ENCODE data around the gene BMP8B.

Gene BMP8B

GRCh38 chr1:39755965-39756659 is 32.6 kb downstream of the BMP8B start:
- no peak for DNase-seq

DNA sequence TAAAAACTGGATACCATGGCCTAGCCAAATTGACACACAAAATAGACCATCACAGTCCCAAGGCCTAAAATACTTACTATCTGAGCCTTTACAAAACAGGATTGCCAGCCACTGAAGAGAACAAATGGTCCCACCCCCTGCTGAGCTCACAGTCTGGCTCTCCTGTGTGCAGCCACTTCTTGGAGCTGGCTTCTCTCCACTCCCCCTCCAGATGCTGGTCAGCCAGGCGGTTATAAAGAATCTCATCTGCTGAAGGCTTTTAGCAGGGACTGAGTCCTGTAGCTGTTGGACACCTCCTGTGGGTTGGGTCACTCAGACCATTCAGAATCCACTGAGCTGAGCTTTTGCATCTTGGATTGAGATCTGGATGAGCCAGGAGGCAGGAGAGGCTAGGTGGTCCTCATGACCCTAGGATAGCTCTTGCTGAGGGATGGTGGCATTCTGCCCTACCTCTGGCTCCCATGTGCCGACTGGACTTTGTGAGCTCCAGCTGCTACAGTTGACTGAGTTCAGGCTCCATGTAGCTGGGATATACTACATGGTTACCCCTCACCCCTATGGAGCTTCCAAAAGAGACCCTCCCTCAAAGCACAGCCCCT is 33.7 kb downstream of the BMP8B start:
- no peak for DNase-seq

DNA sequence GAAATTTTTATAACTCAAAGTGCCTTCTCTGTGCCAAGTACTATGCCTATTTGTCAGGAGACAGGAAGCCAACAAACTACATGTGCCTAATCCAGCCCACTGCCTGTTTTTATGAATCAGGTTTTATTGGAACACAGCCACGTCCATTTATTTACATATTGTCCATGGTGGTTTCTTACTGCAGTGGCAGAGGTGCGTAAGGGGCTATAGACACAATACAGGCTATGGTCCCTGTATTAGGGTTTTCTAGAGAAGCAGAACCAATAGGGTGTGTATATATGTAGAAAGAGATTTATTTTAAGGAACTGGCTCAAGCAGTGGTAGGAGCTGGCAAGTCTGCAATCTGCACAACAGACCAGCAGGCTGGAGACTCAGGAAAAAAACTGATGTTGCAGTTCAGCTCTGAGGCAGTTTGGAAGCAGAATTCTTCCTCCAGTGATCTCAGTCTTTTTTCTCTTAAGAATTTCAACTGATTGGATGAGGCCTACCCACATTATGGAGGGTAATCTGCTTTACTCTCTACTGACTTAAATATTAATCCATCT is 34.6 kb downstream of the BMP8B start:
- no peak for DNase-seq

DNA sequence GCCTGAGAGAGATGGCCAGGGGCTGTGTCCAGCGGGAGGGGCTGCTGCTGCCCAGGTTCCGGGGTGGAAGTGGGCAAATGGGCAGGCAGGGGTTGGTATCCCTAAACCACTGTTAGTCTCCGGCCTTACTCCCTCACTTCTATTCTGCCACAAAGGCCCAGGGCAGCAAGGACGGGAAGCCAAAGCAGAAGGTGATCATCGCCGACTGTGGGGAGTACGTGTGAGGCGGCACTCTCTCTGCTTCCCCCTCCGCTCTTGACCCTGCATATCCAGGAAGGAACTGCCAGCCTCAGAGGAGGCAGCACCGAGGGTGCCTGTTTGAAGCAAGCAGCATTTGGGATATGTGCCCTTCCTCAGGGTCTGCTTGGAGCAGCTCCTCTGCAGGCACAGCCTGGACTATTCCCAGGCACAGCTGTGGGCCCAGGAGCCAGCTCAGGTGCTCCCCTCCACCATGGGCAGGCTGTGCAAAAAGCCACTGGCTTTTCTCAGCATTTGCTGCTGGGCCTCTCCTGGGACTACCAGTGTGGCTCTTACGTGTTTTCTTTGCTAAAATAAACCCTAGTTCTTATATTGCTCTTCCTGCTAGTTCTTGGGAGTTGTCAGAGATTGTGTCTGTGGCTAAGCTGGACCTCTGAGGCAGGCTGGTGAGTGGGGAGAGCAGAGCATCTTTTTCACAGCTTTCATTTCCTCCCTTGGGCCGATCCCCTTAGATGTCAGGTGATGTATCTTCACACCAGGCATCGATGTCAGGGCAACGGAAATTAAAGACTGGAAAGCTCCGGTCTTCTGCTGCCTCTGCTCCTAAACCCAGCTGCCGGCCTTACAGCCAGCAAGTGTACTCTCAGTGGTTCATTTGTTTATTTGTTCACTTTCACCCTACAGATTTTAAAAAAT is 35.3 kb downstream of the BMP8B start:
- no peak for DNase-seq

GRCh38 chr1:39752703-39753102 is 36.0 kb downstream of the BMP8B start:
- no peak for DNase-seq

DNA sequence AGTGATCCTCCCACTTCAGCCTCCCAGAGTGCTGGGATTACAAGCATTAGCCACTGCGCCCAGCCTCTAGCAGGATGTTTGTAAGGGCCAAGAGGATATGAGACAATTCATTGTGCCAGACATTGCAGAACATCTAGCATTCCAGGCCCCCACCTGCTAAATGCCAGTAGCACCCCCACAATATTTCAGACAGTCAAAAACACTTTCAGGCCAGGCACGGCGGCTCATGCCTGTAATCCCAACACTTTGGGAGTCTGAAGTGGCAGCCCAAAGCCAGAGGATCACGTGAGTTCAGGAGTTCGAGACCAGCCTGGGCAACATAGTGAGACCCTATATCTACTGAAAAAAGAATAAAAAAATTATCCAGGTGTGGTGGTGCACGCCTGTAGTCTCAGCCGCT is 37.1 kb downstream of the BMP8B start:
- no peak for DNase-seq

DNA sequence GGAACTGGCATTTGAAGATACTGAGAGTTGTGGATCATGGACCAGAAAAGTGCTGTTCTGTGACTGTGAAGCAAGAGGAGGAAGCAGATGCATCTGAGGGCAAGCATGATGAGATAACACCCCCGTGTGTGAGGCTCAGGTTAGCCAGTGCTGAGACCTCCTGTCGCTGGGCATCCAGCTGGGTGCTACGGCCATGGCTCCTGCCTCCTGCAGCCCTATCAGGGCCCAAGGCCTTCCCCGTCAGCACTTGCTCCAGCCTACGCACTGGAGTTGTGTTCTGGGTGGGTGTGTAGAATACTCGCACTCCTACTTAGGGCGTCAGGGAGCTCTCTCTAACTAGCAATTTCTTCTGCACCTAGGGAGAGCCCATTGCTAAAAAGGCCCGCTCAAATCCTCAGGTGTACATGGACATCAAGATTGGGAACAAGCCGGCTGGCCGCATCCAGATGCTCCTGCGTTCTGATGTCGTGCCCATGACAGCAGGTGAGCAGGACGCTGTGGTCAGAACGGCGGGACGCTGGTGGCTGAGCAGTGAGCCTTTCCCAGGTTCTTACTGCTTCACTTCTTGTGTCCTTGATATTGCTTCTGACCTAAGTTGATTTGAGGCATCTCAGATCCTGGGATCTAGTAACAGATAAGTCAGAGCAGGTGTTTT is 43.5 kb downstream of the BMP8B start:
- DNase-seq = no peak

- peak; percentile 97 for DNase-seq
Measured at GRCh38 chr1:39738622-39739366, 49.9 kb downstream of the BMP8B start, which contains the start of gene PPIE. Gene PPIE (plus strand): TSS chr1:39738882. CDS start chr1:39738901, 19 bp downstream.

DNA sequence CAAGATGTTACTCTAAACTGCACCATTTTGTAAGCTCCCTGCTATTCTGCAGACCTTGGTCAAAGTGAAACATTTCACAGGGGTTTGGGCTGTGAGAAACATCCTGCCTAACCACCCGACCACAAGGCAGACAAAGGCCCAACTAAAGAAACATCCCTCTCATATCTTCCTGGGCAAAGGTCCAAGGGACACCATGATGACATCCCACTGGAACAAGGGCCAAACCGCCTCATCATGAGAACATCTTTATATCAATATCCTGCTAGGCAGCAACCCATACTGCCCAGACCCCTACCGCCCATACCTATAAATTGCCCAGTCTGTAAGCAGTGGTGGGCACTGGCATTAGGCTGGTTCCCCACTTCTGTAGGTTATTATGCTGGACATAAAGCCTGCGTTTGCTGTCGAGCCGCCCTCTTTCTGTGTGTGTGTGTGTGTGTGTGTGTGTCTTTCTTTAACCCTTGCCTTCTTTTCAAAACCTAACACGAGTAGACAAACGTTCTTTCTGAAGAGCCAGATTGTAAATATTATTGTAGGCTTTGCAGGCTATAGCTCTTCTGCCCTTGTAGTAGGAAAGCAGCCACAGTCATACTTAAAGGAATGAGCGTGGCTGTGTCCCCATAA is 51.0 kb downstream of the BMP8B start:
- peak; percentile 48 for DNase-seq

DNA sequence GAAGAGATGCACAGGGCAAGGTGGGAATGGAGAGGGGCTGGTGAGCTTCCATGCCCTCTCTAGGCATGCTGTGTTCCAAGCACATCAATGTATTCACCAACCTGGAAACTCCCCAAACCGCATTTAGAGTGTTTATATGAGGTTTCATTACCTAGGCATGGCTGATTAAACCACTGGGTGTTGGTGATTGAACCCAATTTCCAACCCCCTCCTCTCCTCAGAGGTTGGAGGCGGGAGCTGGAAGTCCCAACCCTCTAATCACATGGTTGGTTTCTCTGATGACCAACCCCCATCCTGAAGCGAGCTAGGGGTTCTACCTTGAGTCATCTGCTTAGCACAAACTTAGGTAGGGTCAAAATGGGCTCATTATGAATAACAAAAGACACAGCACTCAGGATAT is 52.9 kb downstream of the BMP8B start:
- no peak for DNase-seq

- no peak for DNase-seq
Measured at GRCh38 chr1:39733161-39733560, 55.5 kb downstream of the BMP8B start.

GRCh38 chr1:39732730-39733129 is 55.9 kb downstream of the BMP8B start:
- no peak for DNase-seq

DNA sequence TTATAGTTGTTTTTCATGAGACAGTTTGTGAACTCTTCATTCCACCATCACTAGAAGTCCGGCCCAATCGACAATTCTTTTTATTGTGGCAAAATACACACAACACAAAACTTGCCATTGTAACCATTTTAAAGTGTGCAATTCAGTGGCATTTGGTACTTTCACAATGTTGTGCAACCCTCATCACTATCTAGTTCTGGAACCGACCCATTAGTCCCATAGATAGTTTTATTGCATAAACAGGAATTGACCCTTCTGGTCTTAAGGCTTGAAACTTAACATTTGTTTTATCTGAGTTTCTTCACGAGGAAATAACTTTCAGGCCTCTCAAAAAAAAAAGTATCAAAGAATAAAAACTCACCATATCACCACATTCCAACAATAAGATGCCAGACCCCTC is 58.8 kb downstream of the BMP8B start:
- DNase-seq = no peak

DNA sequence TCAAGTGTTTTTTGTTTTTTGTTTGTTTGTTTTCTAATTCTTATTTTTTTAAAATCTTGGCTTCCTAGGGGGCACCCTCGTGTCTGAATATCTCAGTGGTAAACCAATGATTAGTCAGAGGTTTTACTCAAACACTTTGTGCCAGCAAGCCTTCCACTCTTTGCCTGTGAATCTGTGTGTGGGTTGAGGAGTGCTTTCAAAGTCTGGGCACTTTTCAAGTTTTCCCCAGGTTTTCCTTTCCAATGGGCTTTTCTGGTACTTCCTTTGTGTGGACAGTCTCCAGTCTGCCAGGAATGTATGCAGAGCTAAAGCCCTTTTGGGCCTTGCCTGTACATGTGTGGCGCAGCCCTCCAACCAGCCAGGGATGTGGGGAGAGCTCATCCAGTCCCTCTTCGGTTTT is 59.6 kb downstream of the BMP8B start:
- DNase-seq = no peak

- DNase-seq = no peak
Measured at GRCh38 chr1:39727932-39728317, 60.7 kb downstream of the BMP8B start.

- DNase-seq = peak; percentile 56
Measured at GRCh38 chr1:39727221-39727931, 61.3 kb downstream of the BMP8B start.

DNA sequence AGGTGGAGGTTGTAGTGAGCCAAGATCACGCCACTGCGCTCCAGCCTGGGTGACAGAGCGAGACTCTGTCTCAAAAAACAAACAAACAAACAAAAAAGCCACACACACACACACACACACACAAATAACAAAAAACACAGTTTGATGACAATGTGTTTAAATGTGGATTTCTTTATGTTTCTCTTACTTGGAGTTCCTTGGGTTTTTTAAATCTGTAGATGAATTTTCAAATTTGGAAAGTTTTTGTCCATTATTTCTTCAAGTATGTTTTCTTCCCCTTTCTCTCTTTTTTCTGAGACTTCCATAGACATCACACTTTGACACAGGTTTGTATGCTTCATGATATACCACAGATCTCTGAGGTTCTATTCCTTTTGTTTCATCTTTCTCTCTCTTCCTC is 62.1 kb downstream of the BMP8B start:
- no peak for DNase-seq

GRCh38 chr1:39722495-39722894 is 66.2 kb downstream of the BMP8B start:
- no peak for DNase-seq

DNA sequence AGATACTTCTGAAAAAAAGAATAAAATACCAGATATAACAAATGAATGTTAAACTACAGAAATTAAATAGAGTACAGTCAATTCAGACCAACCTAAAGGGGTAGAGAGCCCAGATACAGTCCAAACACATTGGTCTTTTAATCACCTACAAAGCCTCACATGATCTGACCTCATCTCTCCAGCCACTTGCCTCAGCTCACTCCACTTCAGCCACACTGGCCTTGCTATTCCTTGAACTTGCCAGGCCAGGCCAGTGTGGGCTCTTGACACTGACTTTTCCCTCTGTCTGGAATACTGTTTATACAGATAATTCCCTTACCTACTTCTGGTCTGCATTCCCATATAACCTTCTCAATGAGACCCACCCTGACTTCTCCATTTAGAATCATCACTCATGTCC is 67.0 kb downstream of the BMP8B start:
- no peak for DNase-seq

- DNase-seq = peak; percentile 73
Measured at GRCh38 chr1:39720094-39720999, 68.3 kb downstream of the BMP8B start.

Data from activated CD4-positive, alpha-beta T cell treated with anti-CD3 and anti-CD28 coated beads, Interleukin-2, amount 50 U/mL, for 16 hours (primary cell).